Upper lobe of right lung (tissue), 1 donor: Measurements from ENCODE around the gene SYAP1. TPM values are rescaled to one million over a fixed set of nuclear protein-coding genes. Genes with fewer than 3 reads are reported as not detected.

Experiments used
- ATAC-seq: fragments of 200-7000 bp; cut with Tn5 transposase; one replicate; pipeline ENCODE4 v1.9.1; 2020; ENCODE audit warnings: mild to moderate bottlenecking, moderate library complexity
- DNase-seq: peaks from one replicate; pipeline ENCODE4 v3.0.0-alpha.2; 2020
- H3K27ac ChIP-seq: fragments of 200-600 bp; one replicate; pipeline ENCODE4 v1.8.0; 2022
- H3K27me3 ChIP-seq: fragments of 200-600 bp; one replicate; pipeline ENCODE4 v1.8.0; 2022; ENCODE audit warnings: mild to moderate bottlenecking
- H3K36me3 ChIP-seq: fragments of 200-600 bp; one replicate; pipeline ENCODE4 v1.8.0; 2022
- H3K4me1 ChIP-seq: fragments of 200-600 bp; one replicate; pipeline ENCODE4 v1.8.0; 2022
- H3K4me3 ChIP-seq: fragments of 200-600 bp; one replicate; pipeline ENCODE4 v1.8.0; 2022; ENCODE audit warnings: mild to moderate bottlenecking
- H3K9me3 ChIP-seq: fragments of 200-600 bp; one replicate; pipeline ENCODE4 v1.8.0; 2022
- CTCF ChIP-seq: fragments of 200-600 bp; IDR thresholded peaks from one replicate; pipeline ENCODE4 v1.8.0; 2022; ENCODE audit warnings: antibody characterized with exemption
- intact Hi-C: fragments of 100-400 bp; cut with DNase I; formaldehyde crosslinking; loops from one replicate; pipeline ENCODE4 v1.11.0; 2022
- total RNA-seq: library from RNA; stranded (reverse); fragmentation: NEBNext Ultra II Directional; extraction: Animal tissue kit (Norgen Biotek cat#: 25700); gene quantifications from one replicate; pipeline ENCODE4 v1.2.1, GENCODE V29; 2021
- donor health status: DM: no; HTN: yes; CAD: no; lungs with severe emphysema.

SYAP1 gene
- total RNA-seq, 1 donor from 2014 or later: 20.0 TPM

GRCh38 chrX:16727637-16728036 is 8.2 kb downstream of the SYAP1 start:
- Histone ChIP-seq H3K27me3 (no peaks in the 10 kb centered on the region), H3K9me3 (no peaks in the 10 kb centered on the region), H3K4me3 (no peak overlapping the region), H3K4me1 (no peaks in the 10 kb centered on the region), H3K27ac (no peak overlapping the region), H3K36me3 (no peaks in the 10 kb centered on the region)
- intact Hi-C loops: no loop called here
- no peak for TF ChIP-seq CTCF
- no peak for ATAC-seq
- no peak for DNase-seq

DNA sequence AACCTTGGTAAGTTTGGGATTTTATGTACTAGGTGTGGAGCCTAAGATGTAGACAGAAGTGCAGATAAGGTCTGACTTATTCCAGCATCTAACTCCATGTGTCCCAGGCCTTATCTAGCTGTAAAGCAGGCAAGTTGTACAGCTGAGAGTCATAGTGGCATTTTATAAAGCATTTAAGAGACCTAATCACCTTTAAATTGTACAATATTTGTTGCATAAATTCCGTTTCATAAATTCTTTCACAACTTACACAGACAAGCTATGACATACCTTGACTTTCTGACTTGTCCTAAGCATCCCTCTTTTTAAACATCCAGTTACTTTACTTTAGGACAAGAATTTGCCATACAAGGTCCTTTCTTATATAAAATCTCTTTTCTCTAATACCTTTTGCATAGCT is 11.0 kb downstream of the SYAP1 start:
- no peak overlapping the region for H3K4me3 ChIP-seq
- intact Hi-C loops: no loop called here
- no peak overlapping the region for H3K27ac ChIP-seq
- H3K4me1 ChIP-seq: no peaks in the 10 kb centered on the region
- no peak for TF ChIP-seq CTCF
- DNase-seq (no peak), ATAC-seq (no peak)
- no peaks in the 10 kb centered on the region for H3K36me3 ChIP-seq
- H3K9me3 ChIP-seq: no peaks in the 10 kb centered on the region
- H3K27me3 ChIP-seq: no peaks in the 10 kb centered on the region

DNA sequence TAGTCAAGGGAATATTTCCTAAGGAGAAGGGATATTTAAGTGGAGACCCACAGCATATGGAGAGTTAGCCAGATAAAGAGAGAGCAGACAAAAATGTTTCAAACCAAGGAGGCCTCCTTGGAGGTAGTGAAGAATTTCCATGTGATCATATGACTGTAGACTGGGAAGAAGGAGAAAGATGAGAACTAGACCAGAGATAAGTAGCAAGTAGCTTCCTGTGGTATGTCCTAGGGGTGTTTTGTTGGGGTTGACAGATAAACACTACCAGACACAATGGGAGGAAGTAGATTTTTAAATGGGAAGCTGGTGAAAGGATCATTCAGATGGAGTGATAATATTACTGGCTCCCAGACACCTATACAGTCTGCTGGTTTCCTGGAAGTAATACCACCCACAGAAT is 13.6 kb downstream of the SYAP1 start:
- peaks cover 17% of the 10 kb centered on the region for H3K36me3 ChIP-seq
- no peak for ATAC-seq
- intact Hi-C loops: no loop called here
- no peak for DNase-seq
- no peaks in the 10 kb centered on the region for H3K27me3 ChIP-seq
- no peaks in the 10 kb centered on the region for H3K9me3 ChIP-seq
- no peak overlapping the region for H3K4me3 ChIP-seq
- H3K4me1 ChIP-seq: no peaks in the 10 kb centered on the region
- TF ChIP-seq CTCF: no peak
- no peak overlapping the region for H3K27ac ChIP-seq

DNA sequence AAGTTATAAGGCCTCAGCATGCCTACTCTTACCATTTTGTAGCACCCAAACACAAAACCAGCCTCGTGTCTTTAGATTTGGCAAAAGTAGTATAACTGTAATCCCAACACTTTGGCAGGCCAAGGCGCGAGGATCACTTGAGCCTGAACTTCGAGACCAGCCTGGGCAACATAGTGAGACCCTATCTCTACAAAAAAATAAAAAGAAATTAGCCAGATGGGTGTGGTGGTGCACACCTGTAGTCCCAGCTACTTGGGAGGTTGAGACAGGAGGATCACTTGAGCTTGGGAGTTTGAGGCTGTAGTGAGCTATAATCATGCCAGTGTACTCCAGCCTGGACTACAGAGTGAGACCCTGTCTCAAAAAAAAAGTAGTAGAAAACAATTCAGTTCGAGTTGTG is 17.6 kb downstream of the SYAP1 start:
- H3K27me3 ChIP-seq: no peaks in the 10 kb centered on the region
- intact Hi-C loops: no loop called here
- DNase-seq (no peak), ATAC-seq (no peak)
- H3K36me3 ChIP-seq: peaks cover 30% of the 10 kb centered on the region
- no peak for TF ChIP-seq CTCF
- H3K9me3 ChIP-seq: no peaks in the 10 kb centered on the region
- H3K27ac ChIP-seq: no peak overlapping the region
- H3K4me3 ChIP-seq: no peak overlapping the region
- no peaks in the 10 kb centered on the region for H3K4me1 ChIP-seq

DNA sequence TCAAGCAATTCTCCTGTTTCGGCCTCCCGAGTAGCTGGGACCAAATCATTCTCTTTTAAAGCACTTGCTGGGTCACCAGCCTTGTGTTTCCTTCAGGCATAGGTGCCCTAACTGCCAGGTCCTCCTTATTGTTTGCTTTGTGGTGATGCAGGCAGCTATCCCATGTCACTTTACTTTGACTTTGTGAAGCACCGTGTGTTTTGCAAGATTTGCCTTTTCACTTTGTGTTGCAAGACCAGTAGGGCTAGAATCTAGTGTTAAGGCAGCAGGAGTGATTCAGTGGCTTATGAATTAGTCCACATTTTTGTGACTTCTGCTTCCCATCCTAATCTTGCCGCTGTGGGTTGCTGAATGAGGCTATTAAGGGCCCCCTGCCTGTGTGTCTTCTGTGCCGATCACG is 20.2 kb downstream of the SYAP1 start:
- Histone ChIP-seq H3K4me1 (no peaks in the 10 kb centered on the region), H3K4me3 (no peak overlapping the region), H3K27ac (no peak overlapping the region), H3K9me3 (no peaks in the 10 kb centered on the region), H3K36me3 (peaks cover 42% of the 10 kb centered on the region), H3K27me3 (no peaks in the 10 kb centered on the region)
- ATAC-seq: peak; percentile 58
- intact Hi-C loops: no loop called here
- no peak for DNase-seq
- no peak for TF ChIP-seq CTCF

DNA sequence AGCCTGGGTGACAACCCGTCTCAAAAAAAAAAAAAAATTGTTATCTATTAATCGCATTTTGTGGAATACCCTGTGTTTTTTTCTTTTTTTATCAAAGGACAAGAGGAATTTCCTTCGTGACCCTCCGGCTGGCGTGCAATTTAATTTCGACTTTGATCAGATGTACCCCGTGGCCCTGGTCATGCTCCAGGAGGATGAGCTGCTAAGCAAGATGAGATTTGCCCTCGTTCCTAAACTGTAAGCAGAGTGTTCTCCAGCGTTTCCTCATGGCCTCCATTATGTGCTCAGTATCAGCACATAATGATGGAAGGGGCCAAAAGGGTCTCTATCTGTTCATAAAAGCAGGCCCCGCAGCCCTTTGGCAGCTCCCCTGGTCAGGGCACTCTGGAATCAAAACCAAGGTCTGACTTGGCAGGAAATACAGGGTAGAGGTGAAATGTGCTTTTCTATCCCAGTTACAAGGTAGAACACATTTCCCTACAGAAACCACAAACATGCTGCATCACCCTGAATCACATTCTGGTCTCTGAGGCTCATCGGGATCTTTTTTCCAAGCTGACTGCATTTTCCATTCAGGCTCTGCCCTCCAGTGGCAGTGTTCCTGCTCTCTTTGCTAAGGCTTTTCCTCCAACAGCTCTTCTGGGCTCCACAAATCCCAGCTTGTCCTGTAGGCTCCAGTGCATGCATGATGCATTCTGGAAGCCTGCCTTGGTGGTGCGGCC is 24.4 kb downstream of the SYAP1 start:
- Histone ChIP-seq H3K9me3 (no peaks in the 10 kb centered on the region), H3K27ac (no peak overlapping the region), H3K4me1 (no peaks in the 10 kb centered on the region), H3K36me3 (peaks cover 21% of the 10 kb centered on the region), H3K4me3 (no peak overlapping the region), H3K27me3 (no peaks in the 10 kb centered on the region)
- TF ChIP-seq CTCF: no peak
- no peak for DNase-seq
- intact Hi-C loops: no loop called here
- ATAC-seq: no peak
